Gastroesophageal sphincter (tissue), 3 donors: ENCODE measurements around the gene USP6NL.

Experiments used
- CTCF ChIP-seq, 4 experiments: fragments of 200-600 bp in 2 of 4; fragments of 450-650 bp in 2 of 4; sonication (generic) in 1 of 4; IDR thresholded peaks; one replicate each; pipeline ENCODE4 v1.5.1; 2017 to 2019; ENCODE audit warnings: antibody characterized with exemption in 4 of 4, mild to moderate bottlenecking in 2 of 4, moderate library complexity in 2 of 4
- POLR2A ChIP-seq, 2 donors: fragments of 450-650 bp; IDR thresholded peaks; one replicate each; pipeline ENCODE4 v1.6.1; 2017; ENCODE audit warnings: antibody characterized with exemption in 2 of 2, mild to moderate bottlenecking in 2 of 2, moderate library complexity in 1 of 2

GRCh38 chr10:11506247-11506789, 105.1 kb downstream of the USP6NL start:
- TF ChIP-seq CTCF (IDR thresholded peaks at IDR 0.05) (no peak), POLR2A (IDR thresholded peaks at IDR 0.05) (no peak)
